Panc1 (cell line): ENCODE measurements around the gene PIP4K2A. TPM values are rescaled to one million over a fixed set of nuclear protein-coding genes. Genes with fewer than 3 reads are reported as not detected.

Source experiments
- ATAC-seq: fragments of 200-7000 bp; cut with Tn5 transposase; 2 replicates; pipeline ENCODE4 v1.9.1; 2020; ENCODE audit warnings: mild to moderate bottlenecking, moderate library complexity
- BruUV-seq: library from RNA; stranded (reverse); fragments of 400-500 nt; replicated peaks from 2 replicates; lab custom pipeline; 2021; lab: Mats Ljungman, UMichigan
- CTCF ChIA-PET: fragments of 300-600 bp; sonication (Branson Sonifier 250); formaldehyde crosslinking; loops from one replicate; lab custom pipeline; 2022; ENCODE audit warnings: antibody characterized with exemption; lab: Charles Lee
- POLR2A ChIA-PET: fragments of 300-600 bp; sonication (Branson Sonifier 250); formaldehyde crosslinking; loops from one replicate; lab custom pipeline; 2022; ENCODE audit warnings: antibody characterized with exemption; lab: Charles Lee
- DNase-seq: peaks from one replicate; pipeline ENCODE4 v3.0.0-alpha.2; 2010; ENCODE audit warnings: low read depth, low spot score
- H3K27ac ChIP-seq: 2 replicates; pipeline ENCODE4 v1.5.1; 2011; ENCODE audit warnings: mild to moderate bottlenecking, low read length, inconsistent platforms
- H3K27me3 ChIP-seq: fragments of 200-500 bp; sonication (Bioruptor generic); 2 replicates; pipeline ENCODE4 v1.6.0; 2014; ENCODE audit warnings: low read length, inconsistent platforms; ENCODE audit not compliant: control insufficient read depth, insufficient read depth
- H3K36me3 ChIP-seq: fragments of 200-500 bp; sonication (Bioruptor generic); 2 replicates; pipeline ENCODE4 v1.5.1; 2014; ENCODE audit warnings: inconsistent platforms, mild to moderate bottlenecking, low read length, moderate library complexity; ENCODE audit not compliant: control insufficient read depth, insufficient read depth
- H3K4me1 ChIP-seq: 2 replicates; pipeline ENCODE4 v1.5.1; 2011; ENCODE audit warnings: inconsistent platforms, mild to moderate bottlenecking, low read length, moderate library complexity; ENCODE audit not compliant: control insufficient read depth, insufficient read depth
- H3K4me3 ChIP-seq, 2 experiments: 2 replicates each; pipeline ENCODE4 v1.5.1; 2011 to 2012; ENCODE audit warnings: low read depth in 2 of 2, low read length in 2 of 2, mild to moderate bottlenecking in 2 of 2, inconsistent platforms in 1 of 2, moderate library complexity in 1 of 2
- H3K9me3 ChIP-seq: fragments of 200-500 bp; sonication (Bioruptor generic); 2 replicates; pipeline ENCODE4 v1.5.1; 2014; ENCODE audit warnings: low read depth, mild to moderate bottlenecking, inconsistent platforms, low read length, moderate library complexity; ENCODE audit not compliant: control insufficient read depth, insufficient read depth
- POLR2AphosphoS5 ChIP-seq: IDR thresholded peaks from 2 replicates; pipeline ENCODE4 v1.6.1; 2012; ENCODE audit warnings: mild to moderate bottlenecking, low read depth, low read length, moderate library complexity
- SIN3A ChIP-seq: IDR thresholded peaks from 2 replicates; pipeline ENCODE4 v1.6.1; 2012; ENCODE audit warnings: low read depth, mild to moderate bottlenecking, low read length, moderate library complexity, borderline replicate concordance; ENCODE audit not compliant: insufficient read depth
- TCF7L2 ChIP-seq: IDR thresholded peaks from 2 replicates; pipeline ENCODE4 v1.6.1; 2011; ENCODE audit warnings: mild to moderate bottlenecking, low read depth, low read length, inconsistent platforms
- in situ Hi-C: cut with HindIII; loops from 2 replicates; pipeline ENCODE4 v1.10.0; 2016; ENCODE audit warnings: low sequenced_read_pairs, low pct_unique_long_range_greater_than_20kb
- intact Hi-C: fragments of 100-400 bp; cut with micrococcal nuclease; formaldehyde crosslinking; loops from one replicate; pipeline ENCODE4 v1.10.0; 2022; ENCODE audit not compliant: unreplicated experiment
- total RNA-seq: library from RNA; stranded (reverse); gene quantifications from one replicate; pipeline ENCODE4 v1.2.1, GENCODE V29; 2021; ENCODE audit not compliant: unreplicated experiment
- TF ChIP-seq, protein P1 (sequence below): fragments of 450-650 bp; IDR thresholded peaks from 2 replicates; pipeline ENCODE4 v1.5.1; 2017; ENCODE audit warnings: mild to moderate bottlenecking
- TF ChIP-seq, protein P2 (sequence below), 2 experiments: IDR thresholded peaks; 2 replicates each; pipeline ENCODE4 v1.6.1; 2011 to 2012; ENCODE audit warnings: low read depth in 2 of 2, control low read depth in 1 of 2, low read length in 1 of 2, mild to moderate bottlenecking in 1 of 2, moderate library complexity in 1 of 2; ENCODE audit not compliant: insufficient read depth in 1 of 2

PIP4K2A gene
- total RNA-seq, 1 experiment from 2014 or later: 25.2 TPM

DNA sequence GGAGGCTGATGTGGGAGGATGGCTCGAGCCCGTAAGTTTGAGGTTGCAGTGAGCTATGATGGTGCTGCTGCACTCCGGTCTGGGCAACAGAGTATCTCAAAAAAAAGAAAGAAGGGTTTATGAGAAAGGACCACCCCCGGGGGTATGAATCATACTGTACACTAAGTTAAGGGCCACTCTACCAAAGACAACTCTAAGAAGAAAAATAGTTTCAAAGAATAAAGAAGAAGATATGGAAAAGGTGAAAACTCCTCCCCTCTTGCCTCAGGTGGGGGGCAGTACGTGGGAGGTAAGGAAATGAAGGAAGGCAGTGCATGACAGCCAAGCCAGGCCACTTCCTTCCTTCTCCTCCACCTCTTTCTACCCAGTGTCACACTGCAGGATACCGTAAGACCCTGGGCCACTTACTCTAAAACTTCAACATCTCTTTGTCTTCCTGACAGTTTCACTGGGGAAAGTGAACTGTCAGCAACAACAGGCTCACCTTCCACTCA is 61.3 kb downstream of the PIP4K2A start:
- POLR2A ChIA-PET: no interaction called here
- H3K27me3 ChIP-seq: no peaks in the 10 kb centered on the region
- H3K36me3 ChIP-seq: no peaks in the 10 kb centered on the region
- in situ Hi-C loops (no loop called here), intact Hi-C loops (no loop called here)
- CTCF ChIA-PET: no interaction called here
- no peak overlapping the region for H3K27ac ChIP-seq
- H3K4me3 ChIP-seq: no peak overlapping the region
- no TSS peak for BruUV-seq
- ATAC-seq: no peak
- DNase-seq: no peak
- no peaks in the 10 kb centered on the region for H3K9me3 ChIP-seq
- TF ChIP-seq, protein P1, sequence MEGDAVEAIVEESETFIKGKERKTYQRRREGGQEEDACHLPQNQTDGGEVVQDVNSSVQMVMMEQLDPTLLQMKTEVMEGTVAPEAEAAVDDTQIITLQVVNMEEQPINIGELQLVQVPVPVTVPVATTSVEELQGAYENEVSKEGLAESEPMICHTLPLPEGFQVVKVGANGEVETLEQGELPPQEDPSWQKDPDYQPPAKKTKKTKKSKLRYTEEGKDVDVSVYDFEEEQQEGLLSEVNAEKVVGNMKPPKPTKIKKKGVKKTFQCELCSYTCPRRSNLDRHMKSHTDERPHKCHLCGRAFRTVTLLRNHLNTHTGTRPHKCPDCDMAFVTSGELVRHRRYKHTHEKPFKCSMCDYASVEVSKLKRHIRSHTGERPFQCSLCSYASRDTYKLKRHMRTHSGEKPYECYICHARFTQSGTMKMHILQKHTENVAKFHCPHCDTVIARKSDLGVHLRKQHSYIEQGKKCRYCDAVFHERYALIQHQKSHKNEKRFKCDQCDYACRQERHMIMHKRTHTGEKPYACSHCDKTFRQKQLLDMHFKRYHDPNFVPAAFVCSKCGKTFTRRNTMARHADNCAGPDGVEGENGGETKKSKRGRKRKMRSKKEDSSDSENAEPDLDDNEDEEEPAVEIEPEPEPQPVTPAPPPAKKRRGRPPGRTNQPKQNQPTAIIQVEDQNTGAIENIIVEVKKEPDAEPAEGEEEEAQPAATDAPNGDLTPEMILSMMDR: no peak
- no peak for TF ChIP-seq TCF7L2
- TF ChIP-seq, protein P2, sequence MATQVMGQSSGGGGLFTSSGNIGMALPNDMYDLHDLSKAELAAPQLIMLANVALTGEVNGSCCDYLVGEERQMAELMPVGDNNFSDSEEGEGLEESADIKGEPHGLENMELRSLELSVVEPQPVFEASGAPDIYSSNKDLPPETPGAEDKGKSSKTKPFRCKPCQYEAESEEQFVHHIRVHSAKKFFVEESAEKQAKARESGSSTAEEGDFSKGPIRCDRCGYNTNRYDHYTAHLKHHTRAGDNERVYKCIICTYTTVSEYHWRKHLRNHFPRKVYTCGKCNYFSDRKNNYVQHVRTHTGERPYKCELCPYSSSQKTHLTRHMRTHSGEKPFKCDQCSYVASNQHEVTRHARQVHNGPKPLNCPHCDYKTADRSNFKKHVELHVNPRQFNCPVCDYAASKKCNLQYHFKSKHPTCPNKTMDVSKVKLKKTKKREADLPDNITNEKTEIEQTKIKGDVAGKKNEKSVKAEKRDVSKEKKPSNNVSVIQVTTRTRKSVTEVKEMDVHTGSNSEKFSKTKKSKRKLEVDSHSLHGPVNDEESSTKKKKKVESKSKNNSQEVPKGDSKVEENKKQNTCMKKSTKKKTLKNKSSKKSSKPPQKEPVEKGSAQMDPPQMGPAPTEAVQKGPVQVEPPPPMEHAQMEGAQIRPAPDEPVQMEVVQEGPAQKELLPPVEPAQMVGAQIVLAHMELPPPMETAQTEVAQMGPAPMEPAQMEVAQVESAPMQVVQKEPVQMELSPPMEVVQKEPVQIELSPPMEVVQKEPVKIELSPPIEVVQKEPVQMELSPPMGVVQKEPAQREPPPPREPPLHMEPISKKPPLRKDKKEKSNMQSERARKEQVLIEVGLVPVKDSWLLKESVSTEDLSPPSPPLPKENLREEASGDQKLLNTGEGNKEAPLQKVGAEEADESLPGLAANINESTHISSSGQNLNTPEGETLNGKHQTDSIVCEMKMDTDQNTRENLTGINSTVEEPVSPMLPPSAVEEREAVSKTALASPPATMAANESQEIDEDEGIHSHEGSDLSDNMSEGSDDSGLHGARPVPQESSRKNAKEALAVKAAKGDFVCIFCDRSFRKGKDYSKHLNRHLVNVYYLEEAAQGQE (IDR thresholded peaks at IDR 0.05; ENCODE audit: insufficient read depth in 1 of 2, low read depth in 2 of 2, low read length in 1 of 2): no peak
- no peak for TF ChIP-seq SIN3A
- no peak for TF ChIP-seq POLR2AphosphoS5
- peaks cover 5% of the 10 kb centered on the region; the same call in 1 of the 2 replicates for H3K4me1 ChIP-seq

DNA sequence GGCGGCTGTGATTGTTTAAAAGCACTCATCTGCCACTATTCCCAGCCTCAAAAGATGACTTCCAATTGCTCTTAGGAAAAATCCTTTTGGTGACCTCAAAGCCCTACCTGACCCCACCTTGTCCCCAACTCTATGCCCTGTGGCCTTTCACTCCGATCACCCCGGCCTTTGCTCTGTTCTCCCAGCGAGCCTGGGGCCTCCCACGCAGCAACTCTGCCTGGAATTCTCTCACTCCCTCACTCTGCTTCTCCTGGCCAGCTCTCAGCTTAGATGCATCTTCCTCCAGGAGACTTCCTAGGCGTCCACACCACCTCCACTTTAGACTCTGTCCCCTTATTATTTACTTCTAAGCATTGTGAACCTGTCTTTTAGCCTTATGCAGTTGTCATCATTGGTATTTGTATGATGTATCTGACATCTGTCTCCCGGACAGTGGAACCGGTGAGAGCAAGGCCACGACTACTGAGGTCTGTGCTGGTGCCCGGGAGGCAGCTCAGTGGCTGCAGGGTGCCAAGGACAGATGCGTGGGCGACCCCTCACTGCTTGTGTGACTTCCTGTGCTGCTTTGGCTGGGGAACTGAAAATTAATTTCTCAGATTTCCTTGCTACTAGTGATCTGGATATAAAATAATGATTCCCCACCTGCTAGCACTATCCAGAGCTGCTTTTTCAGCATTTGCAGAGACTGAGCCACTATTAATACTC is 63.0 kb downstream of the PIP4K2A start:
- Histone ChIP-seq H3K27ac (no peak overlapping the region), H3K36me3 (no peaks in the 10 kb centered on the region), H3K4me1 (peaks cover 5% of the 10 kb centered on the region; the same call in 1 of the 2 replicates), H3K27me3 (no peaks in the 10 kb centered on the region), H3K4me3 (no peak overlapping the region), H3K9me3 (no peaks in the 10 kb centered on the region)
- BruUV-seq: no TSS peak
- DNase-seq: no peak
- intact Hi-C loops: no loop called here
- ATAC-seq: no peak
- ChIA-PET CTCF (no interaction called here), POLR2A (no interaction called here)
- in situ Hi-C loops: no loop called here
- no peak for TF ChIP-seq SIN3A

DNA sequence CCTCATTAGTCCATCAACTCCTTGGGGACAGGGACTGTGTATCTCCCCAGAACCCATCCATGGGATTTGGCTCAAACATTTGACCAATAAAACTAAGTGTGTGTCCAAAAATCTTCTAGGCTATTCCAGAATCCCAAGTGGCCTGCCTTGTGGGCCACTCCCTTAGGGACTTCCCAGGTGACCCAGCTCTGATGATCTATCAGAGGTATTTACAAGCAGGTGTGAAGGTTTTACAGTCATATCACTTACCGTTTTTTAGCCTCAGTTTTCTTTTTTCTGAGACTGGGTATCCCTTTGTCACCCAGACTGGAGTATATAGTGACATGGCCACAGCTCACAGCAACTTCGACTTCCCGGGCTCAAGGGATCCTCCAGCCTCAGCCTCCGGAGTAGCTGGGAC is 64.4 kb downstream of the PIP4K2A start:
- Histone ChIP-seq H3K9me3 (no peaks in the 10 kb centered on the region), H3K4me1 (no peaks in the 10 kb centered on the region; the same call in 1 of the 2 replicates), H3K36me3 (no peaks in the 10 kb centered on the region), H3K27ac (no peak overlapping the region), H3K4me3 (no peak overlapping the region), H3K27me3 (no peaks in the 10 kb centered on the region)
- ChIA-PET POLR2A (no interaction called here), CTCF (no interaction called here)
- in situ Hi-C loops: no loop called here
- ATAC-seq (no peak), DNase-seq (no peak)
- intact Hi-C loops: no loop called here
- TF ChIP-seq TCF7L2: no peak
- TF ChIP-seq SIN3A: no peak
- TF ChIP-seq, protein P2 (IDR thresholded peaks at IDR 0.05; ENCODE audit: insufficient read depth in 1 of 2, low read depth in 2 of 2, low read length in 1 of 2): no peak
- TF ChIP-seq, protein P1: no peak
- TF ChIP-seq POLR2AphosphoS5: no peak
- no TSS peak for BruUV-seq
